Measurements from ENCODE around the gene SETD2.

The SETD2 gene

DNA sequence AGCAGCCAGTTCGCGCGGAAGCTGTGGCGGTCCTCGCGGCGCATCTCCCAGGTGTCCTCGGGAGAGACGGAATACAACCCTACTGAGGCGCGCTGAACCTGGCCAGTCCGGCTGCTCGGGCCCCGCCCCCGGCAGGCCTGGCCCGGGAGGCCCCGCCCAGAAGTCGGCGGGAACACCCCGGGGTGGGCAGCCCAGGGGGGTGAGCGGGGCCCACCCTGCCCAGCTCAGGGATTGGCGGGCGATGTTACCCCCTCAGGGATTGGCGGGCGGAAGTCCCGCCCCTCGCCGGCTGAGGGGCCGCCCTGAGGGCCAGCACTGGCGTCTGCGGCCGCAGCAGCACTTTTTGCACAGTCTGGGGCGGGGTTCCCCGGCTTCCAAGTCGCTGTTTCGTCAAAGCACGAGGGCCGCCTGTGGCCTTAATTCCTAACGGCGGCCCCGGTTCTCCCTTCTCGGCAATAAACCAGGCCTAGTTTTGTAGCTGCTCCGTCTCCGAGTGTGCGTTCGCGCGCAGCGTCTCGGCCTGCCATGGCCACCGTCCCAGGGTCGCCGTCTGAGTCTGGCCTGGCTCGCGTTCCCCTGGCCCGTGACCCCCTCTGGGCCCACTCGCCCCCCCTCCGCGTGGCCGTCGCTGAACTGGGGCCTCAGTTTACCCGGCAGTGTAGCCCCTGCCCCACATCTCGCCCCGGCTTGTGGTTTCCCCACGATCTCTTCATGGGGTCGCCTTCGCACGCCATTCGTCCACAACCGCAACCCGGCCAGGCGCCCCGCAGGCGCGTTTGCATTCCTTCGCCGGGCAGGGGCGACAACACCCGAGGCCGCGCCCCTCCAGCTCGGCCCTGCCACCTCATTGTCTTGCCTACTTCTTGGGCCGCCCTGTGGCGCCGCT lies 154.4 kb downstream of the SETD2 start:
- DNase-seq (ENCODE audit: low read depth in 2 of 2), result peak; percentile 49 to 52

DNA sequence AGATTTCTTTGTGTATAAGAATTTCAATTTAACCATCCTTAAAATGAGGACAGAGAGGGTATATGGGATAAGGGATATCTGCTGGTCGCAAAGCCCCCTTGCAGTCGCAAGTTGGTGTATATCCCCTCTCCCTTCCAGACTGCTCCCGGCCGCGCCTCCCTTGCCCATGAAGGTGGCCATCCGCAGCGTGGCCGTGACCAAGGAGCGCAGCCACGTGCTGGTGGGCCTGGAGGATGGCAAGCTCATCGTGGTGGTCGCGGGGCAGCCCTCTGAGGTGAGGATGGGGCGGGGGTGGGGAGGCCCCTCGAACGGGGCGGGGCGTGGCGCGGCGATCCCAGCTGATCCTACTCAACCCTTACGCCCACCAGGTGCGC lies 155.1 kb downstream of the SETD2 start:
- DNase-seq (ENCODE audit: low read depth in 2 of 2), result no peak

DNA sequence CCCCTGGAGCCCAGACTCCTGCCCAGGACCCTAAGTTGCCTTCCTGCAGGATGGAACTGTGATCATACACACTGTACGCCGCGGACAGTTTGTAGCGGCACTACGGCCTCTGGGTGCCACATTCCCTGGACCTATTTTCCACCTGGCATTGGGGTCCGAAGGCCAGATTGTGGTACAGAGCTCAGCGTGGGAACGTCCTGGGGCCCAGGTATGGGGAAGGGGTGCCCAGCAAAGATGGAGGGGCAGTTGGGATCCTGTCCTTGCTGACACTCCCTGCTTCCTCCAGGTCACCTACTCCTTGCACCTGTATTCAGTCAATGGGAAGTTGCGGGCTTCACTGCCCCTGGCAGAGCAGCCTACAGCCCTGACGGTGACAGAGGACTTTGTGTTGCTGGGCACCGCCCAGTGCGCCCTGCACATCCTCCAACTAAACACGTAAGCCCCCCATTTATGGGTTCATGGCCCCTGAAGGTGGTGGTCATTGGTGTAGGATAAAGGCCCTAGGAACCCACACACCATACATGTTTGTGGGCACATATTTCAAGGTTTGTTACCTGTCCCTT lies 155.6 kb downstream of the SETD2 start:
- no peak for DNase-seq (ENCODE audit: low read depth in 2 of 2)

- no peak for DNase-seq (ENCODE audit: low read depth in 2 of 2)
Observed at GRCh38 chr3:47007482-47008233, 156.3 kb downstream of the SETD2 start.

GRCh38 chr3:47007001-47007400 lies 156.9 kb downstream of the SETD2 start:
- no peak for DNase-seq (ENCODE audit: low read depth in 2 of 2)

DNA sequence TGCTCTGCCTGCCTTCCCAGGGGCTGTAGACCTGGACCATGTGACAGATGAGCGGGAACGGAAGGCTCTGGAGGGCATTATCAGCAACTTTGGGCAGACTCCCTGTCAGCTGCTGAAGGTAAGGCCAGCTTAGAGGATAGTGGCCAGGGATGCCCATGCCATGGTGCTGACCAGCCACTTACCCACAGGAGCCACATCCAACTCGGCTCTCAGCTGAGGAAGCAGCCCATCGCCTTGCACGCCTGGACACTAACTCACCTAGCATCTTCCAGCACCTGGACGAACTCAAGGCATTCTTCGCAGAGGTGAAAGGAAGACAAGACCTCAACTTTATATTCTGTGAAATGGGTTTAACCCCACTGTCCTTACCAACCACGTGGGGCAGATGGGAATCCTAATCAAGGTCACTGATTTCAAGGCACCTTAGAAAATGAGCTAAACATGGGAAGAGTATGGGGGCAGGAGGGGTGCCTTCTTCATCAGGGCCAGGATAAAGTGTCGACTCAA lies 157.7 kb downstream of the SETD2 start:
- DNase-seq (ENCODE audit: low read depth in 2 of 2), result no peak

DNA sequence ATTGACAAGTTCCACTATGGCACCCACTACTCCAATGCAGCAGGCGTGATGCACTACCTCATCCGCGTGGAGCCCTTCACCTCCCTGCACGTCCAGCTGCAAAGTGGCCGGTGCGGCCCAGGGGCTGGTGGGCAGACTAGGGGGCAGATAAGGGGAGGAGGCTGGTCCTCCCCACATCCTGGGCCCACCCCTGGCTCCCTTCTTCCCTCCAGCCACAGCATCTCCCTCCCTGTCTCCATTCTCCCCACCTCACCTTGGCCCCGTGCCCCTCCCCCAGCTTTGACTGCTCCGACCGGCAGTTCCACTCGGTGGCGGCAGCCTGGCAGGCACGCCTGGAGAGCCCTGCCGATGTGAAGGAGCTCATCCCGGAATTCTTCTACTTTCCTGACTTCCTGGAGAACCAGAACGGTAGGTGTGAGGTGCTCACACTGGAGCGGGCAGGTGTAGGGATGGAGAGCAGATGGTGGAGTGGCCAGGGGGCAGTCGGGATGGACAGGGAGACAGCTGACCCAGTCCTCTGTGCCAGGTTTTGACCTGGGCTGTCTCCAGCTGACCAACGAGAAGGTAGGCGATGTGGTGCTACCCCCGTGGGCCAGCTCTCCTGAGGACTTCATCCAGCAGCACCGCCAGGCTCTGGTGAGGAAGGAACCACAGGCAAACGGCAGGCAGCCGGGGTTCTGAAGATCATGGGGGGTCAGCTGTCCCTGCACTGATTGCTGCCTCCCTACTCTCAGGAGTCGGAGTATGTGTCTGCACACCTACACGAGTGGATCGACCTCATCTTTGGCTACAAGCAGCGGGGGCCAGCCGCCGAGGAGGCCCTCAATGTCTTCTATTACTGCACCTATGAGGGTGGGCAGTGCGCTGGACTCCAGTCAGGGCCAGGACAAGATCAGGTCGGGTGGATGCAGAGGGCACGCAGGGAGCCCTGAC lies 158.4 kb downstream of the SETD2 start:
- no peak for DNase-seq (ENCODE audit: low read depth in 2 of 2)

DNA sequence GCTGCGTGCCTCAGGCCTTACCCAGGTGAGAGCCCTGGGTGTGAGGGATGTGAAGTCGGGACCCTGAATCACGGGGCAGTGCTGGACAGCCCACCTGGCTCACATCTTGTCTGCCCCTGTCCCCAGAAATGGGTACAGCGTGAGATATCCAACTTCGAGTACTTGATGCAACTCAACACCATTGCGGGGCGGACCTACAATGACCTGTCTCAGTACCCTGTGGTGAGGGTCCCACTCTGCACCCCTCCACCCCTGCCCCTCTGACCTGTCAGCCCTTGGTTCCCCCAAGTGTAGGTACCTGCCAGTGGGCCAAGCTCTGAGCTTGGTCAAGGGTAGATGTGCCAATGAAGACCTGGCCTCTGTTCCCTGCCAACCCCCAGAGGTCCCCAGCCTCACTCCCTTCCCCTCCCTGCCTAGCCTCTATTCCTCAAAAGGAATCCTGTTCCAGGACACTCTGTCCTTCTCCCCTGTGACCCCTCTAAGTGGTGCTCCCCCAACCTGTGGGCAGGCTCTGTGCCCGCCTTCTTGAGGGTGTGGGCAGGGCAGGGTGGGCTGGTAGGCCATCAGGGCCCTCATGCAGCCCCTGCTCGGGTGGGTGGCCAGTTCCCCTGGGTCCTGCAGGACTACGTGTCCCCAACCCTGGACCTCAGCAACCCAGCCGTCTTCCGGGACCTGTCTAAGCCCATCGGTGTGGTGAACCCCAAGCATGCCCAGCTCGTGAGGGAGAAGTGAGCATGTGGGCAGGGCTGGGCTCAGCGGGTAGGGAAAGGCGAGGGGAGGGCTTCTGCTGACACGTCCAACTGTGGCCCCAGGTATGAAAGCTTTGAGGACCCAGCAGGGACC lies 159.3 kb downstream of the SETD2 start:
- DNase-seq (ENCODE audit: low read depth in 2 of 2), result no peak

DNA sequence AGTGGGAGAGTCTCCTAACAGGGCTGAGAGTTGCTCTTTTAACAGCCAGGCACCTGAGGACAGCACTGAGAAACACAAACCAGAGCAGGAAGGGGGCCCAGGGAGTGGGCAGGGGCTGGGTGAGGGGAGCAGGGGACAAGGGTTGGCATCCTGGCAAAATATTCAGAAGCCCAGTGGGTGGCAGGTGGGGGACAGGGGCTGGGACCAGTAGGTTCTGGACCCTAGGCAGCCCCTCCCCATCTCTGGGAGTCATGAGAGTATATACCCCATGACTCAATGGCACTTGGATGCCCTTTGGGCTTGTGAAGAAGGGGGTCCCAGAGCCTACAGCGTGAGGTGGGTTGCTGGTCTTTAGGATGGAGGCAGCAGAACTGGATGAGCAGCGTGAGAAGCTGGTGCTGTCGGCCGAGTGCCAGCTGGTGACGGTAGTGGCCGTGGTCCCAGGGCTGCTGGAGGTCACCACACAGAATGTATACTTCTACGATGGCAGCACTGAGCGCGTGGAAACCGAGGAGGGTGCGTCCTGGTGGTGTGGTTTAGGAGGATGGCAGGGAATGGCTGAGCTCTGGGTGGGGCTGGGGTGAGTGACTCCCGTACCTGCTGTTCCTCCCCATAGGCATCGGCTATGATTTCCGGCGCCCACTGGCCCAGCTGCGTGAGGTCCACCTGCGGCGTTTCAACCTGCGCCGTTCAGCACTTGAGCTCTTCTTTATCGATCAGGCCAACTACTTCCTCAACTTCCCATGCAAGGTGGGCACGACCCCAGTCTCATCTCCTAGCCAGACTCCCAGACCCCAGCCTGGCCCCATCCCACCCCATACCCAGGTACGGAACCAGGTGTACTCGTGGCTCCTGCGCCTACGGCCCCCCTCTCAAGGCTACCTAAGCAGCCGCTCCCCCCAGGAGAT lies 160.2 kb downstream of the SETD2 start:
- no peak for DNase-seq (ENCODE audit: low read depth in 2 of 2)

DNA sequence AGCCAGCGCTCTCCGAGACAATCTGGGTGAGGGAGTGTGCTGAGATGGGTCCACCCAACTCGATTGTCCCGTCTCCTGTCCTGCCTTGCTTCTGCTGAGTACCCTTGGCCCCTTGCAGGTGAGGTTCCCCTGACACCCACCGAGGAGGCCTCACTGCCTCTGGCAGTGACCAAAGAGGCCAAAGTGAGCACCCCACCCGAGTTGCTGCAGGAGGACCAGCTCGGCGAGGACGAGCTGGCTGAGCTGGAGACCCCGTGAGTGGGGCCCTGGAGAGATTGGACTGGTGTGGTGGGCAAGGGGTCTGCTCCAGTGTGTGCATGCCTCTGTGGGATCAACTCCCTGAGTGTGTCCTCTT lies 160.9 kb downstream of the SETD2 start:
- no peak for DNase-seq (ENCODE audit: low read depth in 2 of 2)

- no peak for DNase-seq (ENCODE audit: low read depth in 2 of 2)
Observed at GRCh38 chr3:47002171-47003055, 161.5 kb downstream of the SETD2 start.

DNA sequence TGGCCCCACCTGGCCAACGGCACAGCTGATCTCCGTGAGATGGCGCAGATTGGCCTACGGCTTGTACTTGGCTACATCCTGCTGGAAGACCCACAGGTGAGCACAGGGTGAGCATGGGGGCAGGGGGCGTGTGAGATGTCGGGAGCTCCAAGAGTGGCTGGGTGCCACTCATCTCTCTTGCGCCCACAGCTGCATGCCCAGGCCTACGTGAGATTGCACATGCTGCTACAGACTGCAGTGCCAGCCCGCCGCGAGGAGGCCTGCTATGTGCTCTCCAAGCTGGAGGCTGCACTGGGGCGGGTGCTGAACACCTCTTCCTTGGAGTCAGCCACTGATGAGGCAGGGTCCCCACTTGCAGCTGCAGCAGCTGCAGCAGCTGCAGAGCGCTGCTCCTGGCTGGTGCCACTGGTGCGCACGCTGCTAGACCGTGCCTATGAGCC lies 162.2 kb downstream of the SETD2 start:
- no peak for DNase-seq (ENCODE audit: low read depth in 2 of 2)

GRCh38 chr3:47000922-47001730 lies 162.8 kb downstream of the SETD2 start:
- no peak for DNase-seq (ENCODE audit: low read depth in 2 of 2)

DNA sequence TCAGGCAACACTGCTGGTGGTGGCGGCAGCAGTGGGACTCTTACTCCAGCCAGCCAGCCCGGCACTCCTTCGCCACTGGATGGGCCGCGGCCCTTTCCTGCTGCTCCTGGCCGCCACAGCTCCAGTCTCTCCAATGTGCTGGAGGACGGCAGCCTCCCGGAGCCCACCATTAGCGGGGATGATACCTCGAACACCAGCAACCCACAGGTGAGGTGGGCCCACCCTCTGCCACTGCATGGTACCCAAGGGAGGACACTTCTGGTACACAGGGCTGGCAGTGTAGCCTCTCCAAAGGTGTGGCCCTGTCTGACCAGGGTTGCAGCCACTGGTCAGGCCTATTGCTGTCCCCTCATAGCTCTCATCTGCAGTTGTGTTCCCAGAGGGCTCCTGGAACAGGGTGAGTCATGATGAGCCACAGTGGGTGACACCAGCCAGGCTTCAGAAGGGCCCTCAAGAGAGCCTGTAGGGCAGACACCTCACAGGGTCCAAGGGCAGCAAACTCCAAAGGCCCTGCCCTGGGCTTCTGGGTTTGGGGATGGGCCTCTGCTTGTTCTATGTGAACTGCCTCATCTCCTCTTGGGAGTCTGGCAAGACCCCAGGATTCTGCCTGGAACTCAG lies 163.6 kb downstream of the SETD2 start:
- DNase-seq (ENCODE audit: low read depth in 2 of 2), result no peak

DNA sequence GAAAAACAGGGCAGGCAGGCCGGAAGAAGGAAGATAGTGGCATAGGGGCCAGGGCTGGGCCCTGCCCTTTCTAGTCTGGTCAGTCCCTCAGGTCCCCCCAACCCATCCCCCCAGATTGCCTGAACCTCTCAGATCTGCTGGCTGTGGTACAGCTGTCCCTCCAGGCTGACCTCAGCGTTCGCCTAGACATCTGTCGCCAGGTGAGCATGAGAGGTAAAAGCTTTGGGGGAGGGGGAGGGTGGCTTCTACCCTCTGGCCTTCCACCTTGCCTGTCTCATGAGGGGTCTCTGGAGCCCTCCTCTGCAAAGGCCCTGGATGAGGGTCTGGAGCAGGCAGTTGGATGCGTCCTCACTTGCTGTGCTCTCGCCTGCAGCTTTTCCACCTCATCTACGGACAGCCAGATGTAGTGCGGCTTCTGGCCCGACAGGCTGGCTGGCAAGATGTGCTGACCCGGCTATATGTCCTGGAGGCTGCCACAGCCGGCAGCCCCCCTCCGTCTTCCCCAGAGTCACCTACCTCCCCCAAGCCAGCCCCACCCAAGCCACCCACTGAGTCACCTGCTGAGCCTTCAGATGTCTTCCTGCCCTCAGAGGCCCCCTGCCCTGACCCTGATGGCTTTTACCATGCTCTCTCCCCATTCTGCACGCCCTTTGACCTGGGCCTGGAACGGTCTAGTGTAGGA lies 164.3 kb downstream of the SETD2 start:
- DNase-seq (ENCODE audit: low read depth in 2 of 2), result no peak

DNA sequence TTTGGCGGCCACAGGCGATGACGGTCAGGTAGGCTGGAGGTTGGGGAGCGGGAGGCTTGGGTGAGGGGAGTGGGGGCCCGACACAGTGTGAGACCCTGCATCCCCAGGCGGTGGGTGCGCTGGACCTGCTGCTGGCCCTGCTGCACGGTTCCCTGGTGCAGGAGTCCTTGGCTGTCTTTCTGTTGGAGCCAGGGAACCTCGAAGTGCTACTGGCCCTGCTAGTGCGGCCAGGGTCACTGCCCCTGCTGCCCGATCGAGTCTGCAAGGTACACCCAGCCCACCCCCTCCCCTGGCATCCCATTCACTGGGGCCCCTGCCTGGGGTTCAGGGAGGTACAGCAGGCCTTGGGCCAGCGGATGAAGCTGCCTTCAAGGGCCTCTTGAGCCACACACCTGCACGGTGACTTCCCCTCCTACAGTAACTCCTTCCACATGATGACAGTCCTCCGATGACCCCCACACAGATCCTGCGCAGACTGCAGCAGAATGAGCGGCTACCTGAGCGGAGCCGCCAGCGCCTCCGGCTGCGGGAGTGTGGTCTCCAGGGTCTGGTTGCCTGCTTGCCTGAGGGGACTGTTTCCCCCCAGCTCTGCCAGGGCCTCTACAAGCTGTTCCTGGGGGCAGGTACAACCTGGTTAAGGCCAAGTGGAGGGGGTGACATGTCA lies 164.9 kb downstream of the SETD2 start:
- no peak for DNase-seq (ENCODE audit: low read depth in 2 of 2)

All from activated CD8-positive, alpha-beta memory T cell treated with anti-CD3 and anti-CD28 coated beads for 4 hours (primary cell).